Measurements from ENCODE around the gene BEGAIN. TPM values are rescaled to one million over a fixed set of nuclear protein-coding genes. Genes with fewer than 3 reads are reported as not detected.

Gene BEGAIN
- total RNA-seq, 6 experiments from 2014 or later, result 0.05 to 0.20 (median 0.14) TPM; not detected in 1

DNA sequence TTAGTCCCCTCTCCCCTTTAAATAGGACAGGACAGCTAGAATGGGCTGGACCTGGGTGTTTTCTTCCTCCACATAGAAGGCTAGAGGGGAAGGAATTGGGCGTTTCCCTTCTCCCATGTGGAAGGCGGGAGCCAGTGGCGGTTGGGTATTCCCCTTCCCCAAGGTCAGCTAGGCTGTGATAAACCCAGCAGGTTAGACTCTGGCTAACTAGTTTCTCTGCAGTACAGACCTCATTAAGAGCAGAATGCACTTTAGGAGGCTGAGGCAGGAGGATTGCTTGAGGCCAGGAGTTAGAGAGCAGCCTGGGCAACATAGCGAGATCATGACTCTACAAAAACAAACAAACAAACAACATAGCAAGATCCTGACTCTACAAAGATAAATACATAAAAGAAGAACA is 92.6 kb downstream of the BEGAIN start:
- no peaks in the 10 kb centered on the region for H3K4me1 Mint-ChIP-seq (ENCODE audit: low read depth)
- no peak for DNase-seq
- H3K9me3 Mint-ChIP-seq, result no peaks in the 10 kb centered on the region
- no peaks in the 10 kb centered on the region; the same call in 1 of the 2 replicates for H3K27me3 Mint-ChIP-seq (ENCODE audit: insufficient read depth)
- H3K36me3 Mint-ChIP-seq (ENCODE audit: low read depth), result peaks cover 6% of the 10 kb centered on the region
- H3K4me3 Mint-ChIP-seq, result no peak overlapping the region
- no peak overlapping the region for H3K27ac Mint-ChIP-seq
- TF ChIP-seq, protein P1, sequence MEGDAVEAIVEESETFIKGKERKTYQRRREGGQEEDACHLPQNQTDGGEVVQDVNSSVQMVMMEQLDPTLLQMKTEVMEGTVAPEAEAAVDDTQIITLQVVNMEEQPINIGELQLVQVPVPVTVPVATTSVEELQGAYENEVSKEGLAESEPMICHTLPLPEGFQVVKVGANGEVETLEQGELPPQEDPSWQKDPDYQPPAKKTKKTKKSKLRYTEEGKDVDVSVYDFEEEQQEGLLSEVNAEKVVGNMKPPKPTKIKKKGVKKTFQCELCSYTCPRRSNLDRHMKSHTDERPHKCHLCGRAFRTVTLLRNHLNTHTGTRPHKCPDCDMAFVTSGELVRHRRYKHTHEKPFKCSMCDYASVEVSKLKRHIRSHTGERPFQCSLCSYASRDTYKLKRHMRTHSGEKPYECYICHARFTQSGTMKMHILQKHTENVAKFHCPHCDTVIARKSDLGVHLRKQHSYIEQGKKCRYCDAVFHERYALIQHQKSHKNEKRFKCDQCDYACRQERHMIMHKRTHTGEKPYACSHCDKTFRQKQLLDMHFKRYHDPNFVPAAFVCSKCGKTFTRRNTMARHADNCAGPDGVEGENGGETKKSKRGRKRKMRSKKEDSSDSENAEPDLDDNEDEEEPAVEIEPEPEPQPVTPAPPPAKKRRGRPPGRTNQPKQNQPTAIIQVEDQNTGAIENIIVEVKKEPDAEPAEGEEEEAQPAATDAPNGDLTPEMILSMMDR (IDR thresholded peaks at IDR 0.05), result no peak

DNA sequence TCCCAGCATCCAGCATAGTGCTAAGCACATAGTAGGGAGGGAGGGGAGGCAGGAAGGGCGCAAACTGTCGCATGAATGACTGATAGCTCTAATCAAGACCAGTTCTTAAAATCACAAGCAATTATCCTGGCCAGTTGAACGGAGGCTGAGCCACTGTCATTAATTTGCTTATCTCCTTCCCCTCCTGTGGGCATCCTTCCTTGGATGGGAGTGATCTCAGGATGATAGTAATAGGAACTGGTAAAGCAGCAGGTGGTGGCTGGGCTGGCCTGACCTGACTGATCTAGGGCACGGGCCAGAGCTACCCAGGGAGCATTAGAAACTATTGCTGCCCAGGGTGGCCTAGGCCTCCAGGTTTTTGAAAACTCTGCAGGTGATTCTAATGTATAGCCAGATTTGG is 97.0 kb downstream of the BEGAIN start:
- TF ChIP-seq, protein P1 (IDR thresholded peaks at IDR 0.05), result no peak
- H3K27me3 Mint-ChIP-seq (ENCODE audit: insufficient read depth), result peaks cover 4% of the 10 kb centered on the region
- no peaks in the 10 kb centered on the region for H3K9me3 Mint-ChIP-seq
- no peak overlapping the region for H3K4me3 Mint-ChIP-seq
- peaks cover 37% of the 10 kb centered on the region for H3K4me1 Mint-ChIP-seq (ENCODE audit: low read depth)
- peaks cover 1% of the 10 kb centered on the region; the same call in 1 of the 2 replicates for H3K36me3 Mint-ChIP-seq (ENCODE audit: low read depth)
- H3K27ac Mint-ChIP-seq, result no peak overlapping the region
- no peak for DNase-seq

DNA sequence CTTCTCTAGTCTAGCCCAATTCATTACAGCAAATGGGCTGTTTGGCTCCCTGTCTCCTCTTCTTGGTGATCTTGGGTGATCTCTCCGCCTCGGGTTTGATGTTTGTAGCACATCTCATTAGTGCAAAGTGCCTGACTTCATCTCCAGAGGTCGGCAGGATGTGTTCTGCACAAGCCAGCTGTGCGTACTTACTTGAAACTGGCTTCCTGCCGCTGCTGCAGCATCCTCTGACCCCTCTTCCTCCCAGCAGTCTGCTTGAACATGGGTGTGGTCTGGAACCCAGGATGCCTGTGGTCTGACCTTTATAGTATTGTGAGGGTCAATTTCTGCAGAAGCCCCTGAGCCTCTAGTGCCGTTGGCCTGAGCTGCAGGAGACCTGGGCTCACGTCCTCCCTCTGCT is 99.2 kb downstream of the BEGAIN start:
- DNase-seq, result no peak
- Mint-ChIP-seq H3K36me3 (ENCODE audit: low read depth) (peaks cover 11% of the 10 kb centered on the region), H3K4me1 (ENCODE audit: low read depth) (peaks cover 45% of the 10 kb centered on the region), H3K27me3 (ENCODE audit: insufficient read depth) (peaks cover 8% of the 10 kb centered on the region), H3K9me3 (no peaks in the 10 kb centered on the region), H3K4me3 (no peak overlapping the region), H3K27ac (no peak overlapping the region)
- TF ChIP-seq, protein P1 (IDR thresholded peaks at IDR 0.05), result no peak

DNA sequence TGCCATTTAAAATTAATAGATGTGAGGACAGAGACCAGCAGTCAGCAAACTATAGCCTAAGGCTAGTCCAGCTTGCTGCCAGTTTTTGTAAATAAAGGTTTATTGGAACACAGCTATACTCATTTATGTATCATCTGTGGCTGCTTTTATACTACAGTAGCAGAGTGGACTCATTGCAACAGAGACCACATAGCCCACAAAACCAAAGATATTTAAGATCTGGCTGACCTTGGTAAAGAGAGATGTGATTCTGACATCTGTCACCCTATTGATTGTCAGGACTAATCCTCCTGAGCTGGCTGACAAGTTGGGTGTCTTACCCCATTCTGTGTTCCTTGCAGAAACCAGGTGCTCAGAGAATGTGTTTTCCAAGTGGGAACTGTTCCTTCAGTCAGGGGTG is 99.9 kb downstream of the BEGAIN start:
- H3K4me1 Mint-ChIP-seq (ENCODE audit: low read depth), result peaks cover 45% of the 10 kb centered on the region

More for the DNA sequence above, 99.9 kb downstream of the BEGAIN start:
- Mint-ChIP-seq H3K27me3 (ENCODE audit: insufficient read depth) (peaks cover 8% of the 10 kb centered on the region), H3K27ac (no peak overlapping the region), H3K36me3 (ENCODE audit: low read depth) (peaks cover 11% of the 10 kb centered on the region), H3K9me3 (no peaks in the 10 kb centered on the region), H3K4me3 (no peak overlapping the region)
- DNase-seq, result no peak
- TF ChIP-seq, protein P1 (IDR thresholded peaks at IDR 0.05), result no peak

Other genes with a start within 250 kb of the BEGAIN start
- 10 to 100 TPM in 5 of 6 experiments, 1 to 10 TPM in 1; 9.2 to 12.0 (median 10.4) TPM for gene WDR25, start 210.9 kb downstream of the BEGAIN start, total RNA-seq (2021; fragmentation: NEBNext Ultra II Directional; extraction: Animal tissue kit (Norgen Biotek cat#: 25700))
- gene DLK1, start 139.5 kb upstream of the BEGAIN start, total RNA-seq (2021; fragmentation: NEBNext Ultra II Directional; extraction: Animal tissue kit (Norgen Biotek cat#: 25700)), result not detected
- 100 to 1,000 TPM; 151 to 262 (median 250) TPM for gene MEG3, start 238.7 kb upstream of the BEGAIN start, total RNA-seq (2021; fragmentation: NEBNext Ultra II Directional; extraction: Animal tissue kit (Norgen Biotek cat#: 25700))

All from HFFc6 (cell line).